ENCODE results near the gene MRPL38.

Gene MRPL38

GRCh38 chr17:75849724-75850123 is 55.0 kb downstream of the MRPL38 start:
- DNase-seq, result no peak

DNA sequence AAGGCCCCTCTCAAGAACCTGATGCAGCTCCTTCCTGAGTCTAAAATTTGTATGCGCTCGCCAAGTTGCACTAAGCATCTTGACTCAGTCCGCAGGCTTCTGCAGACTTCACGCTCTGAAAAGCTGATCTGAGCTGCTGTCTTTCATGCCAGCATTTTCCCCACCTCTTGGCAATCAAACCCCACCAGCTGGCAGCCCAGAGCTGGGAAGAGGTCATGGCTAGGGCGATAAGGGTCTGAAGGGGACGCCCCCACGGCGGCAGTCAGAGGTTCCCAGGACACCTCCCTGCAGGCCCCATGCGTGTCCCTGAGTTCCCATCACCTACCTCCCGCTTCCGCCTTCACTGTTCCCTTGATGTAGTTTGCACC is 55.4 kb downstream of the MRPL38 start:
- no peak for DNase-seq
